Liver (tissue), 3 donors: ENCODE data around the gene BTRC.

Experiments used
- CTCF ChIP-seq: fragments of 150-350 bp; IDR thresholded peaks from 2 replicates; pipeline ENCODE4 v1.5.1; 2017; ENCODE audit warnings: improper control_type of control experiment, low read depth, low read length; ENCODE audit not compliant: missing input control
- EGR1 ChIP-seq, 2 donors: IDR thresholded peaks; 2 replicates each; pipeline ENCODE4 v1.6.1; 2016 to 2018; ENCODE audit warnings: antibody characterized with exemption in 2 of 2, low read depth in 2 of 2
- FOXA1 ChIP-seq: IDR thresholded peaks from 2 replicates; pipeline ENCODE4 v1.6.1; 2016; ENCODE audit warnings: antibody characterized with exemption
- JUND ChIP-seq, 2 donors: IDR thresholded peaks; 2 replicates each; pipeline ENCODE4 v1.6.1; 2016; ENCODE audit warnings: antibody characterized with exemption in 2 of 2
- RAD21 ChIP-seq, 2 donors: IDR thresholded peaks; 2 replicates each; pipeline ENCODE4 v1.6.1; 2016; ENCODE audit warnings: antibody characterized with exemption in 2 of 2, mild to moderate bottlenecking in 2 of 2
- SP1 ChIP-seq: IDR thresholded peaks from 2 replicates; pipeline ENCODE4 v1.6.1; 2018; ENCODE audit warnings: antibody characterized with exemption, mild to moderate bottlenecking
- YY1 ChIP-seq: IDR thresholded peaks from 2 replicates; pipeline ENCODE4 v1.6.1; 2016; ENCODE audit warnings: antibody characterized with exemption, mild to moderate bottlenecking
- TF ChIP-seq, protein P1 (sequence below): IDR thresholded peaks from 2 replicates; pipeline ENCODE4 v1.6.1; 2016; ENCODE audit warnings: antibody characterized with exemption, mild to moderate bottlenecking
- TF ChIP-seq, protein P2 (sequence below): IDR thresholded peaks from 2 replicates; pipeline ENCODE4 v1.6.1; 2016; ENCODE audit warnings: antibody characterized with exemption
- donor health status: healthy.
- donor health status: healthy.

DNA sequence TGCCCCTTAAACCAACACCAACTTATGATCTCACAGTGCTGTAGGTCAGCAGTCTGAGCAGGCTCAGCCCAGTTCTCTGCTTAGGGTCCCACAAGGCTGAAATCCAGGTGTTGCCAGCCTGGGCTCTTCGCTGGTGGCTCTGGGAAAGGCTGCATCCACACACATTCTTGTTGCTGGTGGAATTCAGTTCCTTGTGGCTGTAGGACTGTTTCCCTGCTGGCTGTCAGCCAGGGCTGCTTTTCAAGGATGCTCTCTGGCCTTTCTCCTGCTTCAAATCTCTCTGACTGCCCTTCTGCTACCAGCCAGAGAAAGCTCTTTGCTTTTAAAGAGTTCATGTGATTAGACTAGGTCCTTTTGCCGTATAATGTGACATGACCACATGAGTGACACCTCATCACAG, 218.8 kb downstream of the BTRC start:
- no peak for TF ChIP-seq CTCF
- no peak for TF ChIP-seq FOXA1
- no peak for TF ChIP-seq YY1
- TF ChIP-seq JUND (IDR thresholded peaks at IDR 0.05): no peak
- TF ChIP-seq, protein P1, sequence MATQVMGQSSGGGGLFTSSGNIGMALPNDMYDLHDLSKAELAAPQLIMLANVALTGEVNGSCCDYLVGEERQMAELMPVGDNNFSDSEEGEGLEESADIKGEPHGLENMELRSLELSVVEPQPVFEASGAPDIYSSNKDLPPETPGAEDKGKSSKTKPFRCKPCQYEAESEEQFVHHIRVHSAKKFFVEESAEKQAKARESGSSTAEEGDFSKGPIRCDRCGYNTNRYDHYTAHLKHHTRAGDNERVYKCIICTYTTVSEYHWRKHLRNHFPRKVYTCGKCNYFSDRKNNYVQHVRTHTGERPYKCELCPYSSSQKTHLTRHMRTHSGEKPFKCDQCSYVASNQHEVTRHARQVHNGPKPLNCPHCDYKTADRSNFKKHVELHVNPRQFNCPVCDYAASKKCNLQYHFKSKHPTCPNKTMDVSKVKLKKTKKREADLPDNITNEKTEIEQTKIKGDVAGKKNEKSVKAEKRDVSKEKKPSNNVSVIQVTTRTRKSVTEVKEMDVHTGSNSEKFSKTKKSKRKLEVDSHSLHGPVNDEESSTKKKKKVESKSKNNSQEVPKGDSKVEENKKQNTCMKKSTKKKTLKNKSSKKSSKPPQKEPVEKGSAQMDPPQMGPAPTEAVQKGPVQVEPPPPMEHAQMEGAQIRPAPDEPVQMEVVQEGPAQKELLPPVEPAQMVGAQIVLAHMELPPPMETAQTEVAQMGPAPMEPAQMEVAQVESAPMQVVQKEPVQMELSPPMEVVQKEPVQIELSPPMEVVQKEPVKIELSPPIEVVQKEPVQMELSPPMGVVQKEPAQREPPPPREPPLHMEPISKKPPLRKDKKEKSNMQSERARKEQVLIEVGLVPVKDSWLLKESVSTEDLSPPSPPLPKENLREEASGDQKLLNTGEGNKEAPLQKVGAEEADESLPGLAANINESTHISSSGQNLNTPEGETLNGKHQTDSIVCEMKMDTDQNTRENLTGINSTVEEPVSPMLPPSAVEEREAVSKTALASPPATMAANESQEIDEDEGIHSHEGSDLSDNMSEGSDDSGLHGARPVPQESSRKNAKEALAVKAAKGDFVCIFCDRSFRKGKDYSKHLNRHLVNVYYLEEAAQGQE: no peak
- no peak for TF ChIP-seq SP1
- TF ChIP-seq, protein P2, sequence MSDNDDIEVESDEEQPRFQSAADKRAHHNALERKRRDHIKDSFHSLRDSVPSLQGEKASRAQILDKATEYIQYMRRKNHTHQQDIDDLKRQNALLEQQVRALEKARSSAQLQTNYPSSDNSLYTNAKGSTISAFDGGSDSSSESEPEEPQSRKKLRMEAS: no peak
- TF ChIP-seq RAD21 (IDR thresholded peaks at IDR 0.05): no peak
- no peak for TF ChIP-seq EGR1 (IDR thresholded peaks at IDR 0.05; ENCODE audit: low read depth in 2 of 2)
